GM23338 (cell line): ENCODE results near the gene GSG1.

Experiments
- CREB1 ChIP-seq: fragments of 250-450 bp; sonication (Bioruptor Pico); IDR thresholded peaks from 2 replicates; pipeline ENCODE4 v1.5.0; 2020; ENCODE audit warnings: low read depth, mild to moderate bottlenecking, moderate library complexity
- EZH2 ChIP-seq: fragments of 200-600 bp; sonication (generic); IDR thresholded peaks from one replicate; pipeline ENCODE4 v1.8.0; 2017; ENCODE audit warnings: antibody characterized with exemption, mild to moderate bottlenecking, low read depth; ENCODE audit not compliant: unreplicated experiment
- EZH2phosphoT487 ChIP-seq: fragments of 200-600 bp; sonication (generic); IDR thresholded peaks from one replicate; pipeline ENCODE4 v1.8.1; 2018; ENCODE audit warnings: antibody characterized with exemption; ENCODE audit not compliant: unreplicated experiment
- JUNB ChIP-seq: IDR thresholded peaks from one replicate; pipeline ENCODE4 v1.6.1; 2016; ENCODE audit warnings: antibody characterized with exemption; ENCODE audit not compliant: unreplicated experiment
- POLR2AphosphoS5 ChIP-seq: IDR thresholded peaks from 2 replicates; pipeline ENCODE4 v1.6.1; 2016; ENCODE audit warnings: antibody characterized with exemption, low read depth
- ZNF114 ChIP-seq: fragments of 250-450 bp; sonication (Bioruptor Pico); IDR thresholded peaks from 2 replicates; pipeline ENCODE4 v1.5.0; 2020; ENCODE audit warnings: mild to moderate bottlenecking, moderate library complexity
- TF ChIP-seq, protein P1 (sequence below), 2 experiments: fragments of 200-600 bp in 1 of 2; sonication (generic) in 1 of 2; conservative IDR thresholded peaks; 2 replicates each; pipeline versions ENCODE4 v1.5.1 to v1.6.1; 2016 to 2017; ENCODE audit warnings: antibody characterized with exemption in 2 of 2, low read depth in 2 of 2, mild to moderate bottlenecking in 2 of 2, moderate library complexity in 1 of 2
- TF ChIP-seq, protein P2 (sequence below): IDR thresholded peaks from 2 replicates; pipeline ENCODE4 v1.6.1; 2016; ENCODE audit warnings: antibody characterized with exemption
- TF ChIP-seq, protein P3 (sequence below): IDR thresholded peaks from one replicate; pipeline ENCODE4 v1.6.1; 2018; ENCODE audit warnings: antibody characterized with exemption; ENCODE audit not compliant: unreplicated experiment

DNA sequence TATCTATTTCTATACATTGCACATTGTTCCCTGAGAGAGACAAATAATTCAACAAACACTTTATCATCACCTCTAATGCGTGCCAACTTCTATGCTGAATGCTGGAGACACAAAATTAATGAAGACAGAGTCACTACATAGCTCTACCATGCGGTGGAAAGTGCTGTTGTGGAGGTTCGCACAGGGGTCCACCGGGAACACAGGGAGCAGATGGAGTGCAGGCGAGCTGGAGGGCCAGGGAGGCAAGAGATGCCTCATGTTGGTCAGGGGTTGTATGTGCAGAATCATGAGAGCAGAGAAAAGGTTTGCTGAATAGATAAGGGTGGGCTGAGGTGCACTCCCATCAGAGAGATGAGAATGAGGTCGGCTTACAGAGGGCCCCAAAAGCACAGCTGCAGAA lies 34.1 kb downstream of the GSG1 start:
- TF ChIP-seq, protein P1, sequence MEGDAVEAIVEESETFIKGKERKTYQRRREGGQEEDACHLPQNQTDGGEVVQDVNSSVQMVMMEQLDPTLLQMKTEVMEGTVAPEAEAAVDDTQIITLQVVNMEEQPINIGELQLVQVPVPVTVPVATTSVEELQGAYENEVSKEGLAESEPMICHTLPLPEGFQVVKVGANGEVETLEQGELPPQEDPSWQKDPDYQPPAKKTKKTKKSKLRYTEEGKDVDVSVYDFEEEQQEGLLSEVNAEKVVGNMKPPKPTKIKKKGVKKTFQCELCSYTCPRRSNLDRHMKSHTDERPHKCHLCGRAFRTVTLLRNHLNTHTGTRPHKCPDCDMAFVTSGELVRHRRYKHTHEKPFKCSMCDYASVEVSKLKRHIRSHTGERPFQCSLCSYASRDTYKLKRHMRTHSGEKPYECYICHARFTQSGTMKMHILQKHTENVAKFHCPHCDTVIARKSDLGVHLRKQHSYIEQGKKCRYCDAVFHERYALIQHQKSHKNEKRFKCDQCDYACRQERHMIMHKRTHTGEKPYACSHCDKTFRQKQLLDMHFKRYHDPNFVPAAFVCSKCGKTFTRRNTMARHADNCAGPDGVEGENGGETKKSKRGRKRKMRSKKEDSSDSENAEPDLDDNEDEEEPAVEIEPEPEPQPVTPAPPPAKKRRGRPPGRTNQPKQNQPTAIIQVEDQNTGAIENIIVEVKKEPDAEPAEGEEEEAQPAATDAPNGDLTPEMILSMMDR (conservative IDR thresholded peaks at IDR 0.05; ENCODE audit: low read depth in 2 of 2): no peak
- TF ChIP-seq EZH2: no peak
- TF ChIP-seq POLR2AphosphoS5: no peak
- TF ChIP-seq, protein P2, sequence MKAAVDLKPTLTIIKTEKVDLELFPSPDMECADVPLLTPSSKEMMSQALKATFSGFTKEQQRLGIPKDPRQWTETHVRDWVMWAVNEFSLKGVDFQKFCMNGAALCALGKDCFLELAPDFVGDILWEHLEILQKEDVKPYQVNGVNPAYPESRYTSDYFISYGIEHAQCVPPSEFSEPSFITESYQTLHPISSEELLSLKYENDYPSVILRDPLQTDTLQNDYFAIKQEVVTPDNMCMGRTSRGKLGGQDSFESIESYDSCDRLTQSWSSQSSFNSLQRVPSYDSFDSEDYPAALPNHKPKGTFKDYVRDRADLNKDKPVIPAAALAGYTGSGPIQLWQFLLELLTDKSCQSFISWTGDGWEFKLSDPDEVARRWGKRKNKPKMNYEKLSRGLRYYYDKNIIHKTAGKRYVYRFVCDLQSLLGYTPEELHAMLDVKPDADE: no peak
- TF ChIP-seq EZH2phosphoT487: no peak
- no peak for TF ChIP-seq CREB1 (CRISPR knock-in tag)
- TF ChIP-seq ZNF114: no peak
- TF ChIP-seq, protein P3, sequence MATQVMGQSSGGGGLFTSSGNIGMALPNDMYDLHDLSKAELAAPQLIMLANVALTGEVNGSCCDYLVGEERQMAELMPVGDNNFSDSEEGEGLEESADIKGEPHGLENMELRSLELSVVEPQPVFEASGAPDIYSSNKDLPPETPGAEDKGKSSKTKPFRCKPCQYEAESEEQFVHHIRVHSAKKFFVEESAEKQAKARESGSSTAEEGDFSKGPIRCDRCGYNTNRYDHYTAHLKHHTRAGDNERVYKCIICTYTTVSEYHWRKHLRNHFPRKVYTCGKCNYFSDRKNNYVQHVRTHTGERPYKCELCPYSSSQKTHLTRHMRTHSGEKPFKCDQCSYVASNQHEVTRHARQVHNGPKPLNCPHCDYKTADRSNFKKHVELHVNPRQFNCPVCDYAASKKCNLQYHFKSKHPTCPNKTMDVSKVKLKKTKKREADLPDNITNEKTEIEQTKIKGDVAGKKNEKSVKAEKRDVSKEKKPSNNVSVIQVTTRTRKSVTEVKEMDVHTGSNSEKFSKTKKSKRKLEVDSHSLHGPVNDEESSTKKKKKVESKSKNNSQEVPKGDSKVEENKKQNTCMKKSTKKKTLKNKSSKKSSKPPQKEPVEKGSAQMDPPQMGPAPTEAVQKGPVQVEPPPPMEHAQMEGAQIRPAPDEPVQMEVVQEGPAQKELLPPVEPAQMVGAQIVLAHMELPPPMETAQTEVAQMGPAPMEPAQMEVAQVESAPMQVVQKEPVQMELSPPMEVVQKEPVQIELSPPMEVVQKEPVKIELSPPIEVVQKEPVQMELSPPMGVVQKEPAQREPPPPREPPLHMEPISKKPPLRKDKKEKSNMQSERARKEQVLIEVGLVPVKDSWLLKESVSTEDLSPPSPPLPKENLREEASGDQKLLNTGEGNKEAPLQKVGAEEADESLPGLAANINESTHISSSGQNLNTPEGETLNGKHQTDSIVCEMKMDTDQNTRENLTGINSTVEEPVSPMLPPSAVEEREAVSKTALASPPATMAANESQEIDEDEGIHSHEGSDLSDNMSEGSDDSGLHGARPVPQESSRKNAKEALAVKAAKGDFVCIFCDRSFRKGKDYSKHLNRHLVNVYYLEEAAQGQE: no peak
- no peak for TF ChIP-seq JUNB
